PC-9 (cell line): ENCODE results near the gene BTG2. TPM values are rescaled to one million over a fixed set of nuclear protein-coding genes. Genes with fewer than 3 reads are reported as not detected.

Experiments
- BruUV-seq: library from RNA; stranded (reverse); fragments of 400-500 nt; replicated peaks from 2 replicates; lab custom pipeline; 2021; lab: Mats Ljungman, UMichigan
- CTCF ChIA-PET: fragments of 300-600 bp; sonication (Branson Sonifier 250); formaldehyde crosslinking; loops from one replicate; lab custom pipeline; 2022; ENCODE audit warnings: antibody characterized with exemption; lab: Charles Lee
- POLR2A ChIA-PET: fragments of 300-600 bp; sonication (Branson Sonifier 250); formaldehyde crosslinking; loops from one replicate; lab custom pipeline; 2022; ENCODE audit warnings: antibody characterized with exemption; ENCODE audit not compliant: unreplicated experiment; lab: Charles Lee
- DNase-seq, 2 experiments: peaks; one replicate each; pipeline versions ENCODE4 v3.0.0 to v3.0.0-alpha.2; 2015 to 2022; ENCODE audit warnings: mixed read lengths in 1 of 2
- H2AFZ ChIP-seq: fragments of 200-600 bp; sonication (generic); 2 replicates; pipeline ENCODE4 v1.8.1; 2017; ENCODE audit warnings: antibody characterized with exemption
- H3F3A ChIP-seq: fragments of 200-600 bp; sonication (generic); 2 replicates; pipeline ENCODE4 v1.8.1; 2017; ENCODE audit warnings: antibody characterized with exemption, mild to moderate bottlenecking, low read depth; ENCODE audit not compliant: insufficient read depth
- H3K27ac ChIP-seq: fragments of 200-600 bp; sonication (generic); 2 replicates; pipeline ENCODE4 v1.6.1; 2016; ENCODE audit warnings: mixed run types
- H3K27me3 ChIP-seq: fragments of 200-600 bp; sonication (generic); 2 replicates; pipeline ENCODE4 v1.6.1; 2016; ENCODE audit warnings: low read depth, mixed run types; ENCODE audit not compliant: insufficient read depth
- H3K36me3 ChIP-seq: fragments of 200-600 bp; sonication (generic); 2 replicates; pipeline ENCODE4 v1.6.1; 2016; ENCODE audit warnings: low read depth, mixed run types
- H3K4me1 ChIP-seq: fragments of 200-600 bp; sonication (generic); replicated peaks from 2 replicates; pipeline ENCODE4 v1.6.1; 2016; ENCODE audit warnings: mixed run types; ENCODE audit not compliant: insufficient read depth
- H3K4me2 ChIP-seq: fragments of 200-600 bp; sonication (generic); 2 replicates; pipeline ENCODE4 v1.6.1; 2017; ENCODE audit warnings: mixed run types
- H3K4me3 ChIP-seq: fragments of 200-600 bp; sonication (generic); 2 replicates; pipeline ENCODE4 v1.6.1; 2016; ENCODE audit warnings: mixed run types
- H3K79me2 ChIP-seq: fragments of 200-600 bp; sonication (generic); 2 replicates; pipeline ENCODE4 v1.6.1; 2017; ENCODE audit warnings: low read depth, mixed run types
- H3K9me2 ChIP-seq: fragments of 200-600 bp; sonication (generic); 2 replicates; pipeline ENCODE4 v1.8.1; 2017; ENCODE audit warnings: mild to moderate bottlenecking; ENCODE audit not compliant: insufficient read depth
- H3K9me3 ChIP-seq: fragments of 200-600 bp; sonication (generic); 2 replicates; pipeline ENCODE4 v1.8.1; 2016; ENCODE audit warnings: low read depth; ENCODE audit not compliant: insufficient read depth
- H4K20me1 ChIP-seq: fragments of 200-600 bp; sonication (generic); 2 replicates; pipeline ENCODE4 v1.8.1; 2017; ENCODE audit not compliant: insufficient read depth
- EZH2 ChIP-seq: fragments of 200-600 bp; sonication (generic); IDR thresholded peaks from 2 replicates; pipeline ENCODE4 v1.8.0; 2017; ENCODE audit warnings: antibody characterized with exemption, low read depth
- intact Hi-C: fragments of 100-400 bp; cut with micrococcal nuclease; formaldehyde crosslinking; loops from one replicate; pipeline ENCODE4 v1.10.0; 2022; ENCODE audit not compliant: unreplicated experiment
- total RNA-seq: library from RNA; stranded (reverse); gene quantifications from 2 replicates; pipeline ENCODE4 v1.2.3, GENCODE V29; 2021
- TF ChIP-seq, protein P1 (sequence below): fragments of 200-600 bp; sonication (generic); conservative IDR thresholded peaks from 2 replicates; pipeline ENCODE4 v1.6.1; 2017; ENCODE audit warnings: mixed run types, antibody characterized with exemption, mild to moderate bottlenecking, moderate library complexity

BTG2 gene
- total RNA-seq, 1 experiment from 2014 or later = 11.1 TPM

DNA sequence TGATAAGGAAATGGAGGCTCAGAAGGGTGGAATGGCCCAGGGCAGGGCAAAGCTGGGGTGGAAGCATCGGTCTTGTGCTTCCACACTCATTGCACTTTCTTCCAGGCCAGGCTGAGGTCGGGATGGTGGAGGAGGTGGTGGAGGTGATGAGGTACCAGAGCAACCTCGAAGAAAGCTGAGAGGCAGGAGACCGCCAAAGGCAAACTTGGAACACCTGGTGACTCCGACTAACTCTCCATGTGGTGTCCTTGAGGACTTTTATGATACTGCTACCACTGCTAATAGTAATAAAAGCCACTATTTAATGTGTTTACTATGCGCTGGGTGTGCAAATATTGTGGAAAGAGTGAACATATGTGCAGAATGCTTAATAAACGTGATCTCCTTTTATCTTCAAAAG is 16.9 kb upstream of the BTG2 start:
- ChIA-PET CTCF (no interaction called here), POLR2A (no interaction called here)

DNA sequence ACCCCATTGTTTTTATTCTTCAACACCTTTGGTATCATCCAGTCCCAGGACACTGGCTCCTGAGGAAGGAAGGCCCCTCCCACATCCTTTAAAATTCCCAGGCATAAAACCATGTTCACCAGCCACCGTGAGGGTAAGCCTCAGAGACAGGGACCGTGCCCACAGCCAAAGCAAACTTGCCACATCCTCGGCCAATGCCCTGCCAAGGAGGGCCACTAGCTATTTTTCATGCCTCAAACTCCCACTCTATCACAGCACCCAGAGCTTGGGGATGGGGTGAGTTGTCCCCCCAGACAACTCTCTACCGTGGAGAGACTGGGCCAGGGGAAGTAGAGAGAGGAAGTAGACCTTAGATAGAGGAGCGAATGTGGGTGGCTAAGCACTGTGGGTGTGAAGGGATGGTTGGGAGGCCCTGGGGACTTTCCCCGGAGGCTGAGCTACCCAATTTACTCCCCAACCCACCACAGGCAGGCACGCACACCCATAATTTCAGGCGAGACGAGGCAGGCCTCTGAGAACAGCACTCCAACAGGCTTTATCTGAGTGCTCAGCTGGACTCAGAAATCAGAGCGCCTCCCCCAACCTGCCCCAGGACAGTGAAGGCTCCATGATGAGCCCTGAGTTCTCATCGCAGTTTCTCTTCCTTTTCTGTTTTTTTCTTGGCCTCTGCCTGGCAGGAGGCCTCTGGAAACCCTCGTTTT is 15.9 kb upstream of the BTG2 start:
- H4K20me1 ChIP-seq = no peaks in the 10 kb centered on the region
- no peaks in the 10 kb centered on the region for H3F3A ChIP-seq
- CTCF ChIA-PET = no interaction called here
- TF ChIP-seq, protein P1, sequence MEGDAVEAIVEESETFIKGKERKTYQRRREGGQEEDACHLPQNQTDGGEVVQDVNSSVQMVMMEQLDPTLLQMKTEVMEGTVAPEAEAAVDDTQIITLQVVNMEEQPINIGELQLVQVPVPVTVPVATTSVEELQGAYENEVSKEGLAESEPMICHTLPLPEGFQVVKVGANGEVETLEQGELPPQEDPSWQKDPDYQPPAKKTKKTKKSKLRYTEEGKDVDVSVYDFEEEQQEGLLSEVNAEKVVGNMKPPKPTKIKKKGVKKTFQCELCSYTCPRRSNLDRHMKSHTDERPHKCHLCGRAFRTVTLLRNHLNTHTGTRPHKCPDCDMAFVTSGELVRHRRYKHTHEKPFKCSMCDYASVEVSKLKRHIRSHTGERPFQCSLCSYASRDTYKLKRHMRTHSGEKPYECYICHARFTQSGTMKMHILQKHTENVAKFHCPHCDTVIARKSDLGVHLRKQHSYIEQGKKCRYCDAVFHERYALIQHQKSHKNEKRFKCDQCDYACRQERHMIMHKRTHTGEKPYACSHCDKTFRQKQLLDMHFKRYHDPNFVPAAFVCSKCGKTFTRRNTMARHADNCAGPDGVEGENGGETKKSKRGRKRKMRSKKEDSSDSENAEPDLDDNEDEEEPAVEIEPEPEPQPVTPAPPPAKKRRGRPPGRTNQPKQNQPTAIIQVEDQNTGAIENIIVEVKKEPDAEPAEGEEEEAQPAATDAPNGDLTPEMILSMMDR = no peak
- TF ChIP-seq EZH2 = no peak
- intact Hi-C loops = no loop called here
- no peak overlapping the region for H2AFZ ChIP-seq
- H3K4me1 ChIP-seq = no peaks in the 10 kb centered on the region
- H3K27ac ChIP-seq = no peak overlapping the region
- H3K79me2 ChIP-seq = no peaks in the 10 kb centered on the region
- no peak overlapping the region for H3K4me3 ChIP-seq
- BruUV-seq = no TSS peak
- POLR2A ChIA-PET = no interaction called here
- no peak for DNase-seq
- H3K27me3 ChIP-seq = peaks cover 23% of the 10 kb centered on the region; the same call in 1 of the 2 replicates
- H3K4me2 ChIP-seq = no peak overlapping the region
- H3K9me2 ChIP-seq = no peaks in the 10 kb centered on the region
- no peaks in the 10 kb centered on the region for H3K36me3 ChIP-seq
- H3K9me3 ChIP-seq = no peaks in the 10 kb centered on the region

More for the DNA sequence above, 16.9 kb upstream of the BTG2 start:
- Histone ChIP-seq H3K4me2 (no peak overlapping the region), H3K9me2 (no peaks in the 10 kb centered on the region), H2AFZ (no peak overlapping the region), H3K4me3 (no peak overlapping the region), H3F3A (no peaks in the 10 kb centered on the region), H3K36me3 (no peaks in the 10 kb centered on the region), H3K79me2 (no peaks in the 10 kb centered on the region), H3K27me3 (peaks cover 33% of the 10 kb centered on the region; the same call in 1 of the 2 replicates), H3K27ac (no peak overlapping the region), H4K20me1 (no peaks in the 10 kb centered on the region), H3K4me1 (no peaks in the 10 kb centered on the region), H3K9me3 (no peaks in the 10 kb centered on the region)
- TF ChIP-seq, protein P1 = no peak
- TF ChIP-seq EZH2 = no peak
- intact Hi-C loops = no loop called here
- BruUV-seq = no TSS peak
- no peak for DNase-seq

- Histone ChIP-seq H3K9me3 (no peaks in the 10 kb centered on the region), H3K27ac (no peak overlapping the region), H2AFZ (no peak overlapping the region), H4K20me1 (no peaks in the 10 kb centered on the region), H3K79me2 (no peaks in the 10 kb centered on the region), H3K27me3 (peaks cover 23% of the 10 kb centered on the region; the same call in 1 of the 2 replicates), H3K4me1 (no peaks in the 10 kb centered on the region), H3K4me3 (no peak overlapping the region), H3K9me2 (no peaks in the 10 kb centered on the region), H3F3A (no peaks in the 10 kb centered on the region), H3K36me3 (no peaks in the 10 kb centered on the region), H3K4me2 (no peak overlapping the region)
- DNase-seq = no peak
- ChIA-PET CTCF (no interaction called here), POLR2A (no interaction called here)
- intact Hi-C loops = no loop called here
- TF ChIP-seq EZH2 = no peak
- TF ChIP-seq, protein P1 = no peak
- TSS peak; percentile 57 for BruUV-seq
Observed at GRCh38 chr1:203289982-203290260, 15.4 kb upstream of the BTG2 start.
